ENCODE measurements around the gene RABGAP1L.
"Not testable (repeated sequence)": the region's sequence is repeated elsewhere in the genome, so short reads cannot be mapped to it uniquely, and the experiment has no call there.

Gene RABGAP1L

GRCh38 chr1:174583316-174583715 is 424.0 kb downstream of the RABGAP1L start:
- TF ChIP-seq CTCF (IDR thresholded peaks at IDR 0.05; ENCODE audit: insufficient read depth, low read depth, low read length, missing control alignments): no peak
- DNase-seq (ENCODE audit: low read depth): peak; percentile 16
- H3K4me3 ChIP-seq (ENCODE audit: low read length): no peak overlapping the region

- no peak for TF ChIP-seq CTCF (IDR thresholded peaks at IDR 0.05; ENCODE audit: insufficient read depth, low read depth, low read length, missing control alignments)
- no peak overlapping the region for H3K4me3 ChIP-seq (ENCODE audit: low read length)
- peak; percentile 47 for DNase-seq (ENCODE audit: low read depth)
Measured at GRCh38 chr1:174584071-174584470, 424.8 kb downstream of the RABGAP1L start.

- H3K4me3 ChIP-seq (ENCODE audit: low read length); DNase-seq (ENCODE audit: low read depth): not testable (repeated sequence)
Measured at GRCh38 chr1:174588618-174589017, 429.3 kb downstream of the RABGAP1L start.

- DNase-seq (ENCODE audit: low read depth): no peak
- no peak overlapping the region for H3K4me3 ChIP-seq (ENCODE audit: low read length)
- TF ChIP-seq CTCF (IDR thresholded peaks at IDR 0.05; ENCODE audit: insufficient read depth, low read depth, low read length, missing control alignments): no peak
Measured at GRCh38 chr1:174605198-174605597, 445.9 kb downstream of the RABGAP1L start.

GRCh38 chr1:174606471-174606870 is 447.2 kb downstream of the RABGAP1L start:
- no peak overlapping the region for H3K4me3 ChIP-seq (ENCODE audit: low read length)
- no peak for TF ChIP-seq CTCF (IDR thresholded peaks at IDR 0.05; ENCODE audit: insufficient read depth, low read depth, low read length, missing control alignments)
- no peak for DNase-seq (ENCODE audit: low read depth)

- DNase-seq (ENCODE audit: low read depth); H3K4me3 ChIP-seq (ENCODE audit: low read length): not testable (repeated sequence)
Measured at GRCh38 chr1:174617905-174618304, 458.6 kb downstream of the RABGAP1L start.

GRCh38 chr1:174623324-174624035 is 464.2 kb downstream of the RABGAP1L start:
- DNase-seq (ENCODE audit: low read depth): no peak
- H3K4me3 ChIP-seq (ENCODE audit: low read length): no peak overlapping the region
- TF ChIP-seq CTCF (IDR thresholded peaks at IDR 0.05; ENCODE audit: insufficient read depth, low read depth, low read length, missing control alignments): no peak
